ENCODE results near the gene ADD1. TPM values are rescaled to one million over a fixed set of nuclear protein-coding genes. Genes with fewer than 3 reads are reported as not detected.

Gene ADD1
- total and polyA plus RNA-seq, 2 of the 13 experiments (the other 11 are each of a cell fraction or from before 2014, with no cell fraction given): 73.9 to 122 TPM

DNA sequence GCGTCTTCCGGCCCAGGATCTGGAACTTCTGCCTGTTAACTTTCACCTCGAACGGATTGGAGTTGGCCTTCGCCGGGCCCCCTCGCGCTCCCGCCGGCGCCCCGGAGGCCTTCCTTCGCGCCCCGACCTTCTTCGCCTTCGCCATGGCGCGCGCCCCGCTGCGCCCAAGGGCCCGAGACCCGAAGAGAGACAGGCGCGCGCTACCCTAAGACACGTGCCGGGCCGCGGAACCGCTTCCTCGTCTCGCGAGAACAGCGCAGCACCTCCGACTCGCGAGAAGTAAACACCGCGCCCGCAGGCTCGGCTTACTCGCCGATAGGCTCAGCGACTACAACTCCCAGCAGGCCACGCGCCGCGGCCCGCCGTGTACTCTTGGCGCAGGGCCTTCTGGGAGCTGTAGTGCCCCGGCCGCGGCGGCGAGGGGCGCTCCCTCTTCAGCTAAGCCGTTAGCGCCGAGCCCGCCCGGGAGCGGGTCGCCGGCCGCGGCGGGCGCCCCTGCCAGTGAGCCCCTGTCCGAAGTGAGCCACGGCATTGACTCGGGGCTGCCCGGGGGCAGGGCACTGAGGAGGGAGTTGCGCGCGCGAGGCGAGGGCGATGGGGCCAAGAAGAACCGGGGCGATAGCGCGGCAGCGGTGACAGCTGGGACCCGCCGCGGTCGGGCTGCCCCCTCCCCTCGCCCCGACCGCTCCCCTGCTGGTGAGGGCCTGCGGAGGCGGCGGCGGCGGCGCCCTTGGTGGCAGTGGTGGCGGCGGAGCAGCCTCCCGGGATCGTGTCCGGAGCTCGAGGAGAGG is 119.7 kb downstream of the ADD1 start, which contains the start of the genes GRK4 and NOP14 (continued):
- peak; percentile 84; the same call in 1 of the 2 replicates for TF ChIP-seq ZFP41 (CRISPR knock-in tag; IDR thresholded peaks at IDR 0.05; ENCODE audit: borderline replicate concordance)
- TF ChIP-seq ZBTB8A (CRISPR knock-in tag; IDR thresholded peaks at IDR 0.05; ENCODE audit: borderline replicate concordance, low read depth): peak; percentile 90; the same call in 1 of the 2 replicates
- TF ChIP-seq KAT7 (CRISPR knock-in tag; IDR thresholded peaks at IDR 0.05; ENCODE audit: borderline replicate concordance): peak; percentile 75; the same call in 1 of the 2 replicates
- TF ChIP-seq, protein P1, sequence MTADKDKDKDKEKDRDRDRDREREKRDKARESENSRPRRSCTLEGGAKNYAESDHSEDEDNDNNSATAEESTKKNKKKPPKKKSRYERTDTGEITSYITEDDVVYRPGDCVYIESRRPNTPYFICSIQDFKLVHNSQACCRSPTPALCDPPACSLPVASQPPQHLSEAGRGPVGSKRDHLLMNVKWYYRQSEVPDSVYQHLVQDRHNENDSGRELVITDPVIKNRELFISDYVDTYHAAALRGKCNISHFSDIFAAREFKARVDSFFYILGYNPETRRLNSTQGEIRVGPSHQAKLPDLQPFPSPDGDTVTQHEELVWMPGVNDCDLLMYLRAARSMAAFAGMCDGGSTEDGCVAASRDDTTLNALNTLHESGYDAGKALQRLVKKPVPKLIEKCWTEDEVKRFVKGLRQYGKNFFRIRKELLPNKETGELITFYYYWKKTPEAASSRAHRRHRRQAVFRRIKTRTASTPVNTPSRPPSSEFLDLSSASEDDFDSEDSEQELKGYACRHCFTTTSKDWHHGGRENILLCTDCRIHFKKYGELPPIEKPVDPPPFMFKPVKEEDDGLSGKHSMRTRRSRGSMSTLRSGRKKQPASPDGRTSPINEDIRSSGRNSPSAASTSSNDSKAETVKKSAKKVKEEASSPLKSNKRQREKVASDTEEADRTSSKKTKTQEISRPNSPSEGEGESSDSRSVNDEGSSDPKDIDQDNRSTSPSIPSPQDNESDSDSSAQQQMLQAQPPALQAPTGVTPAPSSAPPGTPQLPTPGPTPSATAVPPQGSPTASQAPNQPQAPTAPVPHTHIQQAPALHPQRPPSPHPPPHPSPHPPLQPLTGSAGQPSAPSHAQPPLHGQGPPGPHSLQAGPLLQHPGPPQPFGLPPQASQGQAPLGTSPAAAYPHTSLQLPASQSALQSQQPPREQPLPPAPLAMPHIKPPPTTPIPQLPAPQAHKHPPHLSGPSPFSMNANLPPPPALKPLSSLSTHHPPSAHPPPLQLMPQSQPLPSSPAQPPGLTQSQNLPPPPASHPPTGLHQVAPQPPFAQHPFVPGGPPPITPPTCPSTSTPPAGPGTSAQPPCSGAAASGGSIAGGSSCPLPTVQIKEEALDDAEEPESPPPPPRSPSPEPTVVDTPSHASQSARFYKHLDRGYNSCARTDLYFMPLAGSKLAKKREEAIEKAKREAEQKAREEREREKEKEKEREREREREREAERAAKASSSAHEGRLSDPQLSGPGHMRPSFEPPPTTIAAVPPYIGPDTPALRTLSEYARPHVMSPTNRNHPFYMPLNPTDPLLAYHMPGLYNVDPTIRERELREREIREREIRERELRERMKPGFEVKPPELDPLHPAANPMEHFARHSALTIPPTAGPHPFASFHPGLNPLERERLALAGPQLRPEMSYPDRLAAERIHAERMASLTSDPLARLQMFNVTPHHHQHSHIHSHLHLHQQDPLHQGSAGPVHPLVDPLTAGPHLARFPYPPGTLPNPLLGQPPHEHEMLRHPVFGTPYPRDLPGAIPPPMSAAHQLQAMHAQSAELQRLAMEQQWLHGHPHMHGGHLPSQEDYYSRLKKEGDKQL (CRISPR knock-in tag; IDR thresholded peaks at IDR 0.05; ENCODE audit: low read depth): peak; percentile 74; the same call in 1 of the 2 replicates
- TF ChIP-seq SRSF9 (IDR thresholded peaks at IDR 0.05; ENCODE audit: borderline replicate concordance, insufficient read depth, low read depth, low read length, poor library complexity, severe bottlenecking): no peak
- peak; percentile 61; the same call in 1 of the 2 replicates for TF ChIP-seq NFIB (CRISPR knock-in tag; IDR thresholded peaks at IDR 0.05; ENCODE audit: borderline replicate concordance)
- TF ChIP-seq, protein P2, sequence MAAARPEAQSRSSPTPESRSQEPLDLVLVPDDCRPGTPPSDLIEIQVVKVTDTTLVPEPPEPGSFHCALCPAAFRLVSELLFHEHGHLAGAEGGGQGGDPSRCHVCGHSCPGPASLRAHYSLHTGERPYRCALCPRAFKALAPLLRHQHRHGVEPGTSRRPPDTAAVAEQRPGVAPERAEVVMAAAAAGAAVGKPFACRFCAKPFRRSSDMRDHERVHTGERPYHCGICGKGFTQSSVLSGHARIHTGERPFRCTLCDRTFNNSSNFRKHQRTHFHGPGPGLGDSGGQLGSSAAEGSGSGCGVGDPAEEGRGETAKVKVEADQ (CRISPR knock-in tag; IDR thresholded peaks at IDR 0.05; ENCODE audit: borderline replicate concordance): peak; percentile 31; the same call in 1 of the 2 replicates
- no peak for TF ChIP-seq PRPF4 (IDR thresholded peaks at IDR 0.05; ENCODE audit: low read depth, low read length, poor library complexity, severe bottlenecking)
- TF ChIP-seq, protein P3, sequence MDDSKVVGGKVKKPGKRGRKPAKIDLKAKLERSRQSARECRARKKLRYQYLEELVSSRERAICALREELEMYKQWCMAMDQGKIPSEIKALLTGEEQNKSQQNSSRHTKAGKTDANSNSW (CRISPR knock-in tag; IDR thresholded peaks at IDR 0.05; ENCODE audit: borderline replicate concordance): peak; percentile 93; the same call in 1 of the 2 replicates
- no peak; the same call in 1 of the 2 replicates for TF ChIP-seq ZFAT (CRISPR knock-in tag; conservative IDR thresholded peaks at IDR 0.05)
- TF ChIP-seq ZNF574 (CRISPR knock-in tag; IDR thresholded peaks at IDR 0.05): peak; percentile 95
- peak; percentile 79 for TF ChIP-seq POGZ (CRISPR knock-in tag; IDR thresholded peaks at IDR 0.05)
- TF ChIP-seq, protein P4, sequence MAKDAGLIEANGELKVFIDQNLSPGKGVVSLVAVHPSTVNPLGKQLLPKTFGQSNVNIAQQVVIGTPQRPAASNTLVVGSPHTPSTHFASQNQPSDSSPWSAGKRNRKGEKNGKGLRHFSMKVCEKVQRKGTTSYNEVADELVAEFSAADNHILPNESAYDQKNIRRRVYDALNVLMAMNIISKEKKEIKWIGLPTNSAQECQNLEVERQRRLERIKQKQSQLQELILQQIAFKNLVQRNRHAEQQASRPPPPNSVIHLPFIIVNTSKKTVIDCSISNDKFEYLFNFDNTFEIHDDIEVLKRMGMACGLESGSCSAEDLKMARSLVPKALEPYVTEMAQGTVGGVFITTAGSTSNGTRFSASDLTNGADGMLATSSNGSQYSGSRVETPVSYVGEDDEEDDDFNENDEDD (CRISPR knock-in tag; IDR thresholded peaks at IDR 0.05; ENCODE audit: borderline replicate concordance): peak; percentile 97
- TF ChIP-seq, protein P5, sequence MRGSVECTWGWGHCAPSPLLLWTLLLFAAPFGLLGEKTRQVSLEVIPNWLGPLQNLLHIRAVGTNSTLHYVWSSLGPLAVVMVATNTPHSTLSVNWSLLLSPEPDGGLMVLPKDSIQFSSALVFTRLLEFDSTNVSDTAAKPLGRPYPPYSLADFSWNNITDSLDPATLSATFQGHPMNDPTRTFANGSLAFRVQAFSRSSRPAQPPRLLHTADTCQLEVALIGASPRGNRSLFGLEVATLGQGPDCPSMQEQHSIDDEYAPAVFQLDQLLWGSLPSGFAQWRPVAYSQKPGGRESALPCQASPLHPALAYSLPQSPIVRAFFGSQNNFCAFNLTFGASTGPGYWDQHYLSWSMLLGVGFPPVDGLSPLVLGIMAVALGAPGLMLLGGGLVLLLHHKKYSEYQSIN (CRISPR knock-in tag; IDR thresholded peaks at IDR 0.05; ENCODE audit: borderline replicate concordance): 0 out of 2 replicates have a peak, but pooled peaks have one; percentile 14
